Upper lobe of left lung (tissue), 4 donors: ENCODE results near the gene CCDC54.

ENCODE experiments used
- EP300 ChIP-seq, 4 donors: sonication (generic); formaldehyde crosslinking; IDR thresholded peaks; one replicate each; pipeline ENCODE4 v1.5.1; 2017; ENCODE audit warnings: antibody characterized with exemption in 4 of 4, control low read depth in 2 of 4
- POLR2AphosphoS5 ChIP-seq, 2 donors: sonication (generic); formaldehyde crosslinking; IDR thresholded peaks; one replicate each; pipeline ENCODE4 v1.5.1; 2017; ENCODE audit warnings: antibody characterized with exemption in 2 of 2
- TF ChIP-seq, protein P1 (sequence below), 6 experiments: fragments of 450-650 bp in 4 of 6; fragments of 200-600 bp in 2 of 6; sonication (generic) in 2 of 6; IDR thresholded peaks; one replicate each; pipeline ENCODE4 v1.5.1; 2016 to 2019; ENCODE audit warnings: antibody characterized with exemption in 6 of 6

GRCh38 chr3:107344722-107345121 lies 32.5 kb upstream of the CCDC54 start:
- TF ChIP-seq, protein P1, sequence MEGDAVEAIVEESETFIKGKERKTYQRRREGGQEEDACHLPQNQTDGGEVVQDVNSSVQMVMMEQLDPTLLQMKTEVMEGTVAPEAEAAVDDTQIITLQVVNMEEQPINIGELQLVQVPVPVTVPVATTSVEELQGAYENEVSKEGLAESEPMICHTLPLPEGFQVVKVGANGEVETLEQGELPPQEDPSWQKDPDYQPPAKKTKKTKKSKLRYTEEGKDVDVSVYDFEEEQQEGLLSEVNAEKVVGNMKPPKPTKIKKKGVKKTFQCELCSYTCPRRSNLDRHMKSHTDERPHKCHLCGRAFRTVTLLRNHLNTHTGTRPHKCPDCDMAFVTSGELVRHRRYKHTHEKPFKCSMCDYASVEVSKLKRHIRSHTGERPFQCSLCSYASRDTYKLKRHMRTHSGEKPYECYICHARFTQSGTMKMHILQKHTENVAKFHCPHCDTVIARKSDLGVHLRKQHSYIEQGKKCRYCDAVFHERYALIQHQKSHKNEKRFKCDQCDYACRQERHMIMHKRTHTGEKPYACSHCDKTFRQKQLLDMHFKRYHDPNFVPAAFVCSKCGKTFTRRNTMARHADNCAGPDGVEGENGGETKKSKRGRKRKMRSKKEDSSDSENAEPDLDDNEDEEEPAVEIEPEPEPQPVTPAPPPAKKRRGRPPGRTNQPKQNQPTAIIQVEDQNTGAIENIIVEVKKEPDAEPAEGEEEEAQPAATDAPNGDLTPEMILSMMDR (IDR thresholded peaks at IDR 0.05) = no peak
- TF ChIP-seq POLR2AphosphoS5 (IDR thresholded peaks at IDR 0.05) (no peak), EP300 (IDR thresholded peaks at IDR 0.05) (no peak)
